NCI-H1105 treated with DMSO at 0.1 percent for 48 hours (cell line): ENCODE data around the gene CMIP.

Experiments
- DNase-seq: peaks from one replicate; lab custom pipeline; 2025; lab: John Stamatoyannopoulos, UW

Gene CMIP

GRCh38 chr16:81551151-81551808, 106.7 kb downstream of the CMIP start:
- DNase-seq, result no peak

DNA sequence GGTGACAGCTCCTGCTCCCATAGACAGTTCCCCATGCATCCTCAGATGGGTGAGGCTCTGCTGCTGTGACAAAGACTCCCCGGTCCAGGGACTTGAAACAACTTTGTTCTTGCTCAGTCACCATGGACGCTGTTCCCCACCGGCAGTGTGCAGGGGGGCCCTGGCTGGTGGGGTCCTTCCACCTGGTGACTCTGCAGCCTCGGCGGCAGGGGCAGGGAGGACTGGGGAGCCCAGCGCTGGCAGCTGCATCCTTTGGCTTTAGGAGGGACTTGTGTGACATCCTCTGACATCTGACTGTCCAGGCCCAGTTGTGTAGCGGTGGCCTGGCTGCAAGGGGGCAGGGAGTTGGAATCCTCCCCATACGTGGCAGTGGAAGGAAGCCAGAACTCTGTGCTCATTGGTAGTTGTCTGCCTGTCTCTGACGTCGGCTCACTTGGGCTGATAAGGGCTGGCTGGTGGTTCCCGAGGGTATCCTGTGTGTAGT, 107.3 kb downstream of the CMIP start:
- no peak for DNase-seq

DNA sequence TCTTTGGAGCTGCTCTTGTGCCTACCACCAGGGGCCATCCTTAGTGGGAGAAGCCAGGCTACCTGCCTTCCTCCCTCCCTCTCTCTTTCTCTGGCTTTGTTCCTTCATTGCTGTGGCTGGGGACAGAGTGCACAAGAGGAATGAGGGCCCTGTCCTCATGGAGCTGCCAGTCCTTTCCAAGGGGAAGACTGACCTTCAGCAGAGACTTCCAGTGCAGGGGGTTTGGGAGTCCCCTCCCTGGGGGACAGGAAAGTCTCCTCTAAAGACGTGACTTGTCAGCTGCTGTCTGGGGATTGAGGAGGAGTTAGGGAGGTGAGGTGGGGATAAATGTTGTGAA, 108.1 kb downstream of the CMIP start:
- DNase-seq, result no peak

DNA sequence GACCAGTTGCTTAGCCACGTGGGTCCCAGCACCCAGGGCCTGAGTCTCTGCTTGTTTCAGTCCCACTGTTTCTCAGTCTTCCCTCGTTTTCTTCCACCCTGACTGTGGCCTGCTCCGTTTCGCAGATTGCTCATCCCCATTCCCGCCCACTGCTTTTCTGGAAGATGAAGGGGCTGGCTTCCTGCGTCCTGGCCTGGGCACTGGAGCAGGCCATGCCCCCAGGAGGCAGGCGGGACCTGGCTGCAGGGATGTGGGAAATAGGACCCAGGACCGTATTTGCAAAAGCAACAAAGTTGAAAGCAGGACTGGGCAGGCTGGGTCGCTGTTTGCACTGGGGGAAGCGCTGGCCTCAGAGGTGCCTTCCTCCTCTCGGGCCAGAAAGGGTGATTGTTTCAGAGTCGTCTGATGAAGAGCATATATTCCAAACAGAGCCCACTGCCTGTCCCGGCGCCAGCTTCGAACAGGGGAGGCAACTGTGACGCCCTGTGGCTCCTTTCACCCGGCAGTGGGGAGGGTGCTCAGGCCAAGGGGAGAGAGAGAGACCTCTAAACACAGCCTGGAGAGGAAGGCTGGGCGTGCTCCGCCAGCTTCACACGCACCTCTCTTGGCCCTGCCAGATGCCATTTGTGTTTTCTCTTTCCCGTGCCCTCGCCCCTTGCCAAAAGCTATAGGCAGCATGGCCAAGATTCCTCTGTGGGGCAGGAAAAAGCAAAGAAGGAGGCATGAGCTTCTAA, 108.6 kb downstream of the CMIP start:
- no peak for DNase-seq

GRCh38 chr16:81553814-81554675, 109.4 kb downstream of the CMIP start:
- no peak for DNase-seq

- no peak for DNase-seq
These were observed 110.4 kb downstream of the CMIP start for GRCh38 chr16:81554979-81555378.

GRCh38 chr16:81555660-81556059, 111.1 kb downstream of the CMIP start:
- DNase-seq, result no peak

DNA sequence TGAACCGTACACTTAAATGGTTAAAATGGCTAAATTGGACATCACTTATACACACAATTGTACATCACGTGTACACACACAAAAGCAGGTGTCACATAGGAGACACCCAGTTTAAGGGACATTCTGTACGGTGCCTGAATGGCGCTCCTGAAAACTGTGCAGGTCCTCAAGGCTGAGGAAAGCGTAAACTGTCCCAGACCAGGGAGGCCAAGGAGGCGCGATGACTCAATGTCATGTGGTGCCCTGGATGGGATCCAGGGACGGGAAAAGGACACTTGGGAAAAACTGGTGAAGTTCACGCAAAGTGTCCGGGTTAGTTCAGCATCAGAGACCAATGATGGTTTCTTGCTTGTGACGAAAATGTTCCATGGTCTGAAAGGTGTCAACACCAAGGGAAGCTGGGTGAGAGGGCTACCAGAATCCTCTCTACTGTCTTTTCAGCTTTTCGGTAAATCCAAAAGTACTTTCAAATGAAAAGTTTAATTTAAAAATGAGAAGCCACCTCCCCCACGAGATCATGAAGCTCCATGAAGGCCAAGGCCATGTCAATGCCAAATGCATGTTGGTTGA, 112.2 kb downstream of the CMIP start:
- no peak for DNase-seq

DNA sequence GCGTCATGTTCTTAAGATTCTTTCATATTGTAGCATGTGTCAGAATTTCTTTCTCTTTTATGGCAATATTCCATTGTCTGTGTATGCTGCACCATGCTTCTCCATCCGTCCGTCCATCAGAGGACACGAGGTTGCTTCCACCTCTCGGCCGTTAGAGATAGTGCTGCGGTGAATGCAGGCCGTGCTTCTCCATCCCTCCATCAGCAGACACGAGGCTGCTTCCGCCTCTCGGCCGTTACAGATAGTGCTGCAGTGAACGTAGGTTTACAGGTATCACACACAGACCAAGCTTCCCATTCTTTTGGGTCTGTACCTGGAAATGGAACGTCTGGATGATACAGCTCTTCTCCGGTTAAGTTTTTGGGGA, 113.5 kb downstream of the CMIP start:
- DNase-seq, result no peak

- DNase-seq, result no peak
These were observed 114.0 kb downstream of the CMIP start for GRCh38 chr16:81558444-81559175.

DNA sequence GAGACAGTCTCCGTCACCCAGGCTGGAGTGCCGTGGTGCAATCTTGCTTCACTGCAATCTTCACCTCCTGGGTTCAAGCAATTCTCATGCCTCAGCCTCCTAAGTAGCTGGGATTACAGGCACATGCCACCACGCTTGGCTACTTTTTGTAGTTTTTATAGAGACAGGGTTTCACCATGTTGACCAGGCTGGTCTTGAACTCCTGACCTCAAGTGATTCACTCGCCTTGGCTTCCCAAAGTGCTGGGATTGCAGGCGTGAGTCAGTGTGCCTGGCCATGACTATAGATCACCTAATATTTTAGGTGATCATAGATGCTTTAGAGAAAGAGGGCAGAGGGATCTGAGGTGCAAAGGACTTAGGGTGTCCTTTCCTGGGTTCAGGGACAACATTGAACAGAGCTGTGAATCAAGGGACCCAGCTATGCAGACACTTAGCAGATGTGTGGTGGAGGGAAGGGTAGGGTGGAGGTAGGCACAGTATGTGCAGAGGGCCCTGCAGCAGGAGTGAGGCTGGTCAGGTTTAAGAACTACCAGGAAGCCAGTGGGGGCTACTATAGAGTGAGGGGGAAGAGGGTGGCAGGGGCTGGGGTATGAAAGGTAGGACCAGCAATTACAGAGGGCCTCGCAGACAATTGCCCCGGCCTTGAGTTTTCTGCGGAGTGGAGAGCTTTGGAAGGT, 116.5 kb downstream of the CMIP start:
- DNase-seq, result no peak

GRCh38 chr16:81562174-81562849, 117.7 kb downstream of the CMIP start:
- DNase-seq, result no peak

GRCh38 chr16:81562926-81563325, 118.3 kb downstream of the CMIP start:
- no peak for DNase-seq

DNA sequence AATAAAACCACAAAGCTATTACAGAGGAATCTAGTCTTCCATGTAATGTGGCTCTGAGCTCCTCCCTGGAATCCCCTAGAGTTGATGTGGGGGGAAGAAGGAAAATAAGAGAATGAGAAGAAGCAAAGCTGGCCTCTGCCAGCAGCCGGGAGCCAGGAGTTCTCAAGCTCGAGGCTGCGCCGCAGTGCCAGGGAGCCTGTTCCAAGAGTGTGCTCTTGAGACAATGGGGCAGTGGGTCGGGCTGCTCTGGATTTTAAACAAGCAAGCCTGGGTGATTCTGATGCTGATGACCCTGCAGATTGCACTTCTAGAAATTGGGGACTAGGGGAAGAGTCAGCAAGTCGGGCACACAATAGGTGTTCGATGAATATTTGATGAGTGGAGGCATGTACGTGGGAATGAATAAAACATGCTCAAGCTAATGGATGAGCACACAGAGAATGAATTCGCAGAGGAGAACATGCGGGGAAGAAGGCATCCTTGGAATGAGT, 119.9 kb downstream of the CMIP start:
- DNase-seq, result no peak

GRCh38 chr16:81565321-81566028, 120.9 kb downstream of the CMIP start:
- no peak for DNase-seq

- DNase-seq, result no peak
These were observed 121.7 kb downstream of the CMIP start for GRCh38 chr16:81566086-81567007.

DNA sequence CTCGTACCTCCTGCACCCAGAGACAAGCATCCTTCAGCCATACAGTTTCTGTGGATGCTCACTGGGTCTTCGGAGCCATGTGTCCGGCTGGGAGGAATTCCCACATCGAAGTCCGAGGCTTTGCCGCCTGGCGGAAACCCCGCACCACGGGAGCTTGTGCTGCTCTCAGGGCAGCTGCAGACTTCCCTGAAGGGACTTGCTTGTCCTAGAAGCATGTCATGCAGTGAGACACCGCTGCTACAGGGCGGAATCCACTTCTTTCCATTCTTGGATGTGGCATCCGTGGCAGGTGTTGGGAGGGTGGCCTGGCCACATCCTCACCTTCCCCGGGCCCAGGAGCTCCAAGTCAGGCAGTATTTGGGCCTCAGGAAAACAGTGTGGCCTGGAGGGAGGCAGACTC, 122.5 kb downstream of the CMIP start:
- no peak for DNase-seq

GRCh38 chr16:81567987-81568748, 123.6 kb downstream of the CMIP start:
- no peak for DNase-seq
